ENCODE measurements around the gene METTL3. TPM values are rescaled to one million over a fixed set of nuclear protein-coding genes. Genes with fewer than 3 reads are reported as not detected.
A peak's percentile ranks its signal among the peaks of the same experiment; 100 is the strongest.

METTL3 gene
- total and polyA plus RNA-seq, 2 of the 13 experiments (the other 11 are each of a cell fraction or from before 2014, with no cell fraction given) = 123 to 130 TPM

GRCh38 chr14:21528381-21529348 lies 17.5 kb upstream of the METTL3 start (continued):
- TF ChIP-seq IRX3 (CRISPR knock-in tag; IDR thresholded peaks at IDR 0.05; ENCODE audit: borderline replicate concordance, low read depth) (no peak), PAX8 (CRISPR knock-in tag; IDR thresholded peaks at IDR 0.05; ENCODE audit: borderline replicate concordance) (no peak), STAT5B (CRISPR knock-in tag; IDR thresholded peaks at IDR 0.05) (peak; percentile 60; the same call in 1 of the 2 replicates), SSRP1 (CRISPR knock-in tag; IDR thresholded peaks at IDR 0.05) (0 out of 2 replicates have a peak, but pooled peaks have one; percentile 71), ARID4A (CRISPR knock-in tag; IDR thresholded peaks at IDR 0.05; ENCODE audit: borderline replicate concordance) (peak; percentile 37; the same call in 1 of the 2 replicates), TBX3 (IDR thresholded peaks at IDR 0.05; ENCODE audit: borderline replicate concordance) (no peak), ATF3 (CRISPR knock-in tag; IDR thresholded peaks at IDR 0.05) (peak; percentile 63; the same call in 1 of the 2 replicates), CEBPG (CRISPR knock-in tag; IDR thresholded peaks at IDR 0.05) (peak; percentile 88), ZKSCAN8 (CRISPR knock-in tag; IDR thresholded peaks at IDR 0.05; ENCODE audit: borderline replicate concordance) (peak; percentile 75; the same call in 1 of the 2 replicates), GATAD2A (CRISPR knock-in tag; IDR thresholded peaks at IDR 0.05) (peak; percentile 72), ATF2 (CRISPR knock-in tag; IDR thresholded peaks at IDR 0.05) (peak; percentile 97), DPF2 (CRISPR knock-in tag; IDR thresholded peaks at IDR 0.05; ENCODE audit: borderline replicate concordance, low read depth) (peak; percentile 80), ZNF350 (CRISPR knock-in tag; IDR thresholded peaks at IDR 0.05; ENCODE audit: borderline replicate concordance, low read depth) (no peak), MATR3 (CRISPR knock-in tag; IDR thresholded peaks at IDR 0.05) (no peak), WIZ (CRISPR knock-in tag; IDR thresholded peaks at IDR 0.05) (peak; percentile 76; the same call in 1 of the 2 replicates), MLLT10 (CRISPR knock-in tag; IDR thresholded peaks at IDR 0.05) (no peak), ZBTB44 (CRISPR knock-in tag; IDR thresholded peaks at IDR 0.05) (no peak), ZNF564 (CRISPR knock-in tag; IDR thresholded peaks at IDR 0.05) (peak; percentile 46; the same call in 1 of the 2 replicates)
